Neural progenitor cell (in vitro differentiated cells): ENCODE data around the gene SLC6A17. TPM values are rescaled to one million over a fixed set of nuclear protein-coding genes. Genes with fewer than 3 reads are reported as not detected.

Experiments
- DNase-seq: peaks from one replicate; pipeline ENCODE4 v3.0.0-alpha.2; 2016; ENCODE audit warnings: low spot score
- H2AFZ ChIP-seq: fragments of 200-600 bp; sonication (generic); replicated peaks from 2 replicates; pipeline ENCODE4 v1.6.1; 2016; ENCODE audit warnings: antibody characterized with exemption
- H3F3A ChIP-seq: fragments of 200-600 bp; sonication (generic); 2 replicates; pipeline ENCODE4 v1.6.1; 2016; ENCODE audit warnings: antibody characterized with exemption, low read depth
- H3K27ac ChIP-seq: fragments of 200-600 bp; sonication (generic); 2 replicates; pipeline ENCODE4 v1.5.1; 2016; ENCODE audit warnings: mild to moderate bottlenecking
- H3K27me3 ChIP-seq: fragments of 200-600 bp; sonication (generic); 2 replicates; pipeline ENCODE4 v1.6.1; 2016; ENCODE audit warnings: mild to moderate bottlenecking, moderate library complexity
- H3K36me3 ChIP-seq: fragments of 200-600 bp; sonication (generic); 2 replicates; pipeline ENCODE4 v1.5.1; 2016
- H3K4me1 ChIP-seq: fragments of 200-600 bp; sonication (generic); 2 replicates; pipeline ENCODE4 v1.6.1; 2016; ENCODE audit warnings: mixed run types
- H3K4me2 ChIP-seq: fragments of 200-600 bp; sonication (generic); 2 replicates; pipeline ENCODE4 v1.6.1; 2016
- H3K4me3 ChIP-seq: fragments of 200-600 bp; sonication (generic); 2 replicates; pipeline ENCODE4 v1.5.1; 2016
- H3K79me2 ChIP-seq: fragments of 200-600 bp; sonication (generic); 2 replicates; pipeline ENCODE4 v1.6.1; 2016; ENCODE audit warnings: low read depth
- H3K9ac ChIP-seq: fragments of 200-600 bp; sonication (generic); 2 replicates; pipeline ENCODE4 v1.6.1; 2016
- H3K9me3 ChIP-seq: fragments of 200-600 bp; sonication (generic); 2 replicates; pipeline ENCODE4 v1.5.1; 2016; ENCODE audit warnings: low read depth
- H4K20me1 ChIP-seq: fragments of 200-600 bp; sonication (generic); 2 replicates; pipeline ENCODE4 v1.6.1; 2016; ENCODE audit warnings: low read depth
- H3K27ac Mint-ChIP-seq: 3 replicates; pipeline ENCODE4 v1.8.0; 2021; ENCODE audit warnings: mixed read lengths
- H3K27me3 Mint-ChIP-seq: 2 replicates; pipeline ENCODE4 v1.8.0; 2022; ENCODE audit warnings: low read depth, mild to moderate bottlenecking, inconsistent platforms, moderate library complexity, mixed read lengths; ENCODE audit not compliant: insufficient read depth
- H3K36me3 Mint-ChIP-seq: 3 replicates; pipeline ENCODE4 v1.8.0; 2021; ENCODE audit warnings: mixed read lengths
- H3K4me1 Mint-ChIP-seq: 3 replicates; pipeline ENCODE4 v1.8.0; 2021; ENCODE audit warnings: mixed read lengths
- H3K4me3 Mint-ChIP-seq: 3 replicates; pipeline ENCODE4 v1.8.0; 2021; ENCODE audit warnings: mild to moderate bottlenecking, moderate library complexity, mixed read lengths
- H3K9me3 Mint-ChIP-seq: 3 replicates; pipeline ENCODE4 v1.8.0; 2020; ENCODE audit warnings: mixed read lengths
- EZH2 ChIP-seq: fragments of 200-600 bp; sonication (generic); IDR thresholded peaks from 2 replicates; pipeline ENCODE4 v1.6.1; 2017; ENCODE audit warnings: antibody characterized with exemption, mild to moderate bottlenecking, moderate library complexity
- EZH2phosphoT487 ChIP-seq: fragments of 200-600 bp; sonication (generic); IDR thresholded peaks from 2 replicates; pipeline ENCODE4 v1.6.1; 2017; ENCODE audit warnings: antibody characterized with exemption
- total RNA-seq: library from RNA; depleted of rRNA; stranded (reverse); fragments of >200 nt; gene quantifications from 2 replicates; pipeline ENCODE4 v1.2.3, GENCODE V29; 2015; ENCODE audit warnings: low replicate concordance
- TF ChIP-seq, protein P1 (sequence below): fragments of 200-600 bp; sonication (generic); IDR thresholded peaks from 2 replicates; pipeline ENCODE4 v1.5.1; 2017; ENCODE audit warnings: antibody characterized with exemption, mild to moderate bottlenecking

Gene SLC6A17
- total RNA-seq, 1 donor from 2014 or later: not detected

DNA sequence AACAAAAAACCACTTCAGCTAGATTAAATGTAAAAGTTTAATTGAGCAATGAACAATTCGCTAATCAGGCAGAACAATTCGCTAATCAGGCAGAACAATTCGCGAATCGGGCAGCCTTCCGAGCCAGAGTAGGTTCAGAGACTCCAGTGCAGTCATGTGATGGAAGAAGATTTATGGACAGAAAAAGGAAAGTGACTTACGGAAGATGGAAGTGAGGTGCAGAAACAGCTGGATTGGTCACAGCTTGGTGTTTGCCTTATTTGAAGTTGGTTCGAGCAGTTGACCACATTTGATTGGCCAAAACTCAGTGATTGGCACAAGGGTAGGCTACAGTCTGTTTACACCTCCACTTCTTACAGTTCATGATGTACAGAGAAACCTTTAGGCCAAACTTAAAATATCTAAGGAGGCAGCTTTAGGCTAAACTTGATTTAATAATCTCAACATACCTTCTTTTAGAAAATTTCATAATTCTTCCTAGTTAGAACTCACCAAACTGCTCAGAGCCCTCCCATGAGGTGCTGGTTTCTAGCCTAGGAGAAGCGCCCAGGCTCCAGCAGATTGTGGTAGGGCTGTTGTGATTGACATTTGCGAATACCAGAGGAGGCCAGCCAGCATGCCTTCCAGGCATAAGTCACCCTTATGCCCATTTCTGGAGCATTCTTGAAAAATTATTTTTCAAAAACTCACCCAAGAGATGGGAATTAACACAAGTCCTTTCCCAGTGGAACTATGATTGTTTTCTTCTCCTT is 37.0 kb downstream of the SLC6A17 start:
- H3K27me3 ChIP-seq: no peaks in the 10 kb centered on the region
- no peaks in the 10 kb centered on the region for H3K79me2 ChIP-seq
- no peak overlapping the region for H2AFZ ChIP-seq
- no peaks in the 10 kb centered on the region for H3K4me1 ChIP-seq
- H4K20me1 ChIP-seq: no peaks in the 10 kb centered on the region
- no peak for DNase-seq
- no peak overlapping the region for H3K4me3 ChIP-seq
- Mint-ChIP-seq H3K27ac (no peak overlapping the region), H3K27me3 (peaks cover 16% of the 10 kb centered on the region), H3K4me3 (no peak overlapping the region), H3K4me1 (no peaks in the 10 kb centered on the region), H3K36me3 (no peaks in the 10 kb centered on the region), H3K9me3 (no peaks in the 10 kb centered on the region)
- TF ChIP-seq EZH2phosphoT487 (no peak), EZH2 (no peak)
- TF ChIP-seq, protein P1, sequence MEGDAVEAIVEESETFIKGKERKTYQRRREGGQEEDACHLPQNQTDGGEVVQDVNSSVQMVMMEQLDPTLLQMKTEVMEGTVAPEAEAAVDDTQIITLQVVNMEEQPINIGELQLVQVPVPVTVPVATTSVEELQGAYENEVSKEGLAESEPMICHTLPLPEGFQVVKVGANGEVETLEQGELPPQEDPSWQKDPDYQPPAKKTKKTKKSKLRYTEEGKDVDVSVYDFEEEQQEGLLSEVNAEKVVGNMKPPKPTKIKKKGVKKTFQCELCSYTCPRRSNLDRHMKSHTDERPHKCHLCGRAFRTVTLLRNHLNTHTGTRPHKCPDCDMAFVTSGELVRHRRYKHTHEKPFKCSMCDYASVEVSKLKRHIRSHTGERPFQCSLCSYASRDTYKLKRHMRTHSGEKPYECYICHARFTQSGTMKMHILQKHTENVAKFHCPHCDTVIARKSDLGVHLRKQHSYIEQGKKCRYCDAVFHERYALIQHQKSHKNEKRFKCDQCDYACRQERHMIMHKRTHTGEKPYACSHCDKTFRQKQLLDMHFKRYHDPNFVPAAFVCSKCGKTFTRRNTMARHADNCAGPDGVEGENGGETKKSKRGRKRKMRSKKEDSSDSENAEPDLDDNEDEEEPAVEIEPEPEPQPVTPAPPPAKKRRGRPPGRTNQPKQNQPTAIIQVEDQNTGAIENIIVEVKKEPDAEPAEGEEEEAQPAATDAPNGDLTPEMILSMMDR: no peak
- no peaks in the 10 kb centered on the region for H3K36me3 ChIP-seq
- no peak overlapping the region for H3K9ac ChIP-seq
- H3K27ac ChIP-seq: no peak overlapping the region
- no peaks in the 10 kb centered on the region for H3F3A ChIP-seq
- H3K4me2 ChIP-seq: no peak overlapping the region
- no peaks in the 10 kb centered on the region for H3K9me3 ChIP-seq

DNA sequence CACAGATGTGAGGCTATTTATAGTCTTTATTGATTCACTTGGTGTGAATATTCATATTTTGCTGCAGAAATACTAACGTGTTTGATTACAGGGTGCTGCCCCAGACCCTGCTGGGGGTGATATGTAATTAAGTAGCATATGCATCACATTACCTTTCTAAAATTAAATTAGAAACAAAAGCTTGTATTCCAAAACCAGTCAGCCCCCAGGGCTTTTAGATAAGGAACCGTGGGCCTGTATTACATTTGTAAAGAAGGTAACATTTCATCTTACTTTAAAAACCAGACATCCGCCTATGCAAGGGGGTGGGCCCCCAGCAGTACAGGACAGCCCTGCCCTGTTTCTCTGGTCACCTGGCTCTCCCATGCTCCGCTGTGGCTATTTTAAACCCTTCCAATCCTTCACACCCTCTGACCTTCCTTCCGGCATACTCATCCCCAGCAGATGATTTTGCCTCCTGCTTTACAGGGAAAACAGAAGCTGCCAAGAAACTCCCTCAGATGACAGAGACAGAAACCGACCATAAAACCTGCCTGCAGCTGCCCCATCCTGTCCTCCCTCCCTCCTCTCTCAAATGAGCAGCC is 37.8 kb downstream of the SLC6A17 start:
- no peak overlapping the region for H3K27ac ChIP-seq
- H3K36me3 ChIP-seq: no peaks in the 10 kb centered on the region

DNA sequence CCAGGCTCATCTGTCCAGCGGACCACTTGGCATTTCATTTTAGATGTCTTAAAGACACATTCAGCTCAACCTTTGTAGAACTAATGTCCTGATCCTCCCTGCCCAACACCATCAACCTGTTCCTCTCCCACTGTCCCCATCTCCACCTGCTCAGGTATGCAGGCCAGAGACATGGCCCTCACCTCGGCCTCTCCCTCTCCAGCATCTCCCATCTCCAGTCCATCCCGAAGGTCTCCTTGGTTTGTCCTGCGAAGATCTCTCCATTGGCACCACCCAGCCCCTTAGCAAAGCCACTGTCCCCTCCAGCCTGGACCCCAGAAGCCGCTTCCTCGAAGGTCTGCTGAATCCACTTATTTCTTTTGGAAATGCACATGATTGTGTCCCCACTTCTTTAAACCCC is 38.9 kb downstream of the SLC6A17 start:
- Mint-ChIP-seq H3K4me1 (no peaks in the 10 kb centered on the region), H3K27ac (no peak overlapping the region), H3K36me3 (no peaks in the 10 kb centered on the region), H3K27me3 (peaks cover 15% of the 10 kb centered on the region), H3K9me3 (no peaks in the 10 kb centered on the region), H3K4me3 (no peak overlapping the region)
- Histone ChIP-seq H3K4me1 (no peaks in the 10 kb centered on the region), H3K27ac (no peak overlapping the region), H3K4me2 (no peak overlapping the region), H3K9ac (no peak overlapping the region), H3K79me2 (no peaks in the 10 kb centered on the region), H4K20me1 (no peaks in the 10 kb centered on the region), H3K36me3 (no peaks in the 10 kb centered on the region), H3K4me3 (no peak overlapping the region), H3K27me3 (no peaks in the 10 kb centered on the region), H3F3A (no peaks in the 10 kb centered on the region), H2AFZ (no peak overlapping the region), H3K9me3 (no peaks in the 10 kb centered on the region)
- no peak for DNase-seq
- TF ChIP-seq, protein P1: no peak
- TF ChIP-seq EZH2phosphoT487 (no peak), EZH2 (no peak)

More for the DNA sequence above, 37.8 kb downstream of the SLC6A17 start:
- Mint-ChIP-seq H3K4me3 (peak overlapping the region; percentile 50), H3K4me1 (no peaks in the 10 kb centered on the region), H3K27ac (no peak overlapping the region), H3K27me3 (peaks cover 16% of the 10 kb centered on the region), H3K9me3 (no peaks in the 10 kb centered on the region), H3K36me3 (no peaks in the 10 kb centered on the region)
- TF ChIP-seq, protein P1: no peak
- no peaks in the 10 kb centered on the region for H3F3A ChIP-seq
- H3K9me3 ChIP-seq: no peaks in the 10 kb centered on the region
- H3K4me3 ChIP-seq: no peak overlapping the region
- H3K9ac ChIP-seq: no peak overlapping the region
- H3K4me2 ChIP-seq: no peak overlapping the region
- H3K79me2 ChIP-seq: no peaks in the 10 kb centered on the region
- H4K20me1 ChIP-seq: no peaks in the 10 kb centered on the region
- no peaks in the 10 kb centered on the region for H3K4me1 ChIP-seq
- H2AFZ ChIP-seq: no peak overlapping the region
- no peak for DNase-seq
- H3K27me3 ChIP-seq: no peaks in the 10 kb centered on the region
